OCI-LY3 (cell line): ENCODE measurements around the gene COL27A1.

Experiments used
- H2AFZ ChIP-seq: fragments of 200-600, 300-600 bp; shearing (Covaris generic); 2 replicates; pipeline ENCODE4 v1.6.0; 2014; ENCODE audit warnings: antibody characterized with exemption, low read depth, low read length
- H3K27ac ChIP-seq: fragments of 200-600, 300-600 bp; sonication (generic); 2 replicates; pipeline ENCODE4 v1.5.1; 2014; ENCODE audit warnings: mild to moderate bottlenecking, low read length, moderate library complexity, mixed read lengths
- H3K27me3 ChIP-seq: fragments of 200-600, 300-600 bp; sonication (generic); 2 replicates; pipeline ENCODE4 v1.6.1; 2014; ENCODE audit warnings: low read depth, low read length, mixed read lengths
- H3K36me3 ChIP-seq: fragments of 200-600, 300-600 bp; sonication (generic); replicated peaks from 2 replicates; pipeline ENCODE3; 2014; ENCODE audit warnings: low read depth, low read length, mixed read lengths
- H3K4me1 ChIP-seq: fragments of 300-600, 200-600 bp; sonication (generic); 2 replicates; pipeline ENCODE4 v1.6.1; 2014; ENCODE audit warnings: low read length, mixed read lengths
- H3K4me2 ChIP-seq: fragments of 200-600, 300-600 bp; sonication (generic); 2 replicates; pipeline ENCODE4 v1.6.1; 2014; ENCODE audit warnings: low read length, mixed read lengths
- H3K4me3 ChIP-seq: fragments of 300-600, 200-600 bp; sonication (generic); 2 replicates; pipeline ENCODE4 v1.5.1; 2014; ENCODE audit warnings: antibody characterized with exemption, mild to moderate bottlenecking, low read length, moderate library complexity
- H3K79me2 ChIP-seq: fragments of 300-600, 200-600 bp; shearing (Covaris generic); 2 replicates; pipeline ENCODE4 v1.6.1; 2014; ENCODE audit warnings: mild to moderate bottlenecking, low read length, mixed read lengths
- H3K9ac ChIP-seq: fragments of 300-600, 200-600 bp; shearing (Covaris generic); 2 replicates; pipeline ENCODE4 v1.6.0; 2014; ENCODE audit warnings: mild to moderate bottlenecking, low read length, moderate library complexity
- H3K9me3 ChIP-seq: fragments of 200-600, 300-600 bp; shearing (Covaris generic); 2 replicates; pipeline ENCODE4 v1.6.1; 2014; ENCODE audit warnings: low read length, mixed read lengths; ENCODE audit not compliant: insufficient read depth
- H4K20me1 ChIP-seq: fragments of 200-600, 300-600 bp; sonication (generic); 2 replicates; pipeline ENCODE4 v1.6.1; 2016; ENCODE audit warnings: low read length, mixed read lengths; ENCODE audit not compliant: insufficient read depth
- EZH2phosphoT487 ChIP-seq: fragments of 200-600 bp; shearing (Covaris generic); IDR thresholded peaks from 2 replicates; pipeline ENCODE4 v1.6.1; 2018; ENCODE audit warnings: antibody characterized with exemption, mixed run types, low read depth
- TF ChIP-seq, protein P1 (sequence below): fragments of 200-600, 300-600 bp; sonication (generic); IDR thresholded peaks from 2 replicates; pipeline ENCODE4 v1.5.1; 2014; ENCODE audit warnings: antibody characterized with exemption, low read length, low read depth

COL27A1 gene

DNA sequence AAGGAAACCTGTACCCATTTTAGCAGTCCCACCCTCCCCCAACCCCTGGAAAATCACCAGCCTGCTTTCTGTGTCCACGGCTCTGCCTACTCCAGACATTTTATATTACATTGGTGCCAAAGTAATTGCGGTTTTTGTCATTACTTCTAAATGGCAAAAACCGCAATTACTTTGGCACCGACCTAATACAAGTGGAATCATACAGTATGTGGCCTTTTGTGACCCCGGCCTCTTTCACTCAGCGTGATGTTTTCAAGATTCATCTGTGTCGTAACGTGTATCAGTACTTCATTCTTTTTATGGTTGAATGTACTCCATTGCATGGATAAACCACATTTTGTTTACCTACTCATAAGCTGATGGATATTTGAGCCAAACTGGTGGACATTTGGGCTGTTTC is 157.8 kb downstream of the COL27A1 start:
- H2AFZ ChIP-seq: no peak overlapping the region
- no peaks in the 10 kb centered on the region for H3K36me3 ChIP-seq
- H3K4me2 ChIP-seq: no peak overlapping the region
- no peaks in the 10 kb centered on the region for H3K79me2 ChIP-seq
- no peak overlapping the region for H3K4me3 ChIP-seq
- H3K27me3 ChIP-seq: no peaks in the 10 kb centered on the region
- H3K4me1 ChIP-seq: no peaks in the 10 kb centered on the region; the same call in 1 of the 2 replicates
- TF ChIP-seq, protein P1, sequence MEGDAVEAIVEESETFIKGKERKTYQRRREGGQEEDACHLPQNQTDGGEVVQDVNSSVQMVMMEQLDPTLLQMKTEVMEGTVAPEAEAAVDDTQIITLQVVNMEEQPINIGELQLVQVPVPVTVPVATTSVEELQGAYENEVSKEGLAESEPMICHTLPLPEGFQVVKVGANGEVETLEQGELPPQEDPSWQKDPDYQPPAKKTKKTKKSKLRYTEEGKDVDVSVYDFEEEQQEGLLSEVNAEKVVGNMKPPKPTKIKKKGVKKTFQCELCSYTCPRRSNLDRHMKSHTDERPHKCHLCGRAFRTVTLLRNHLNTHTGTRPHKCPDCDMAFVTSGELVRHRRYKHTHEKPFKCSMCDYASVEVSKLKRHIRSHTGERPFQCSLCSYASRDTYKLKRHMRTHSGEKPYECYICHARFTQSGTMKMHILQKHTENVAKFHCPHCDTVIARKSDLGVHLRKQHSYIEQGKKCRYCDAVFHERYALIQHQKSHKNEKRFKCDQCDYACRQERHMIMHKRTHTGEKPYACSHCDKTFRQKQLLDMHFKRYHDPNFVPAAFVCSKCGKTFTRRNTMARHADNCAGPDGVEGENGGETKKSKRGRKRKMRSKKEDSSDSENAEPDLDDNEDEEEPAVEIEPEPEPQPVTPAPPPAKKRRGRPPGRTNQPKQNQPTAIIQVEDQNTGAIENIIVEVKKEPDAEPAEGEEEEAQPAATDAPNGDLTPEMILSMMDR: no peak
- no peak for TF ChIP-seq EZH2phosphoT487
- no peak overlapping the region for H3K9ac ChIP-seq
- no peak overlapping the region for H3K27ac ChIP-seq
- H3K9me3 ChIP-seq: no peaks in the 10 kb centered on the region
- H4K20me1 ChIP-seq: no peaks in the 10 kb centered on the region

DNA sequence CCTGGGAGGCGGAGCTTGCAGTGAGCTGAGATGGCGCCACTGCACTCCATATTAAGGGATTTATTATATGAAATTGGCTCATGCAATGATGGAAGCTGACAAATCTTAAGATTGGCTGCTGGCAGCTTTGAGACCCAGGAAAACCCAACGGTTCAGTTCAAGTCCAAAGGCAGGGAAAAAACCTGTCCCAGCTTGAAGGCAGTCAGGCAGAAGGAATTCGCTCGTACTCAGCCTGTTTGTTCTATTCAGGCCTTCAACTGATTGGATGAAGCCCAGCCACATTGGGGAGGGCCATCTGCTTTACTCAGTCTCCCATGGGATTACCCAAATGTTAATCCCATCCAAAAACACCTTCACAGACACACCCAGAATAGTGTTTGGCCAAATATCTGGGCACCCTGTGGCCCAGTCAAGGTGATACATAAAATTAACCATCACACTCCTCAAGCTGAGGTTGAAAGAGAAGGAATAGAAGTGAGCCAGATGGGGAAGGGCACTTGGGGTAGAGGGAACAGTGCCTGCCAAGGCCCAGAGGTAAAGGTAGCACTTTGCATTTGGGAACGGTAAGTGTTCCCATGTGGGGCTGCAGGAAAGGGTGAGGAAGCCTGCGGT is 159.0 kb downstream of the COL27A1 start:
- no peaks in the 10 kb centered on the region for H3K79me2 ChIP-seq
- H3K27me3 ChIP-seq: peaks cover 4% of the 10 kb centered on the region; the same call in 1 of the 2 replicates
- H3K27ac ChIP-seq: no peak overlapping the region
- no peak overlapping the region for H3K4me3 ChIP-seq
- no peaks in the 10 kb centered on the region for H3K36me3 ChIP-seq
- no peak overlapping the region for H2AFZ ChIP-seq
- H4K20me1 ChIP-seq: no peaks in the 10 kb centered on the region
- no peak overlapping the region for H3K9ac ChIP-seq
- H3K4me1 ChIP-seq: no peaks in the 10 kb centered on the region; the same call in 1 of the 2 replicates
- H3K4me2 ChIP-seq: no peak overlapping the region
- TF ChIP-seq EZH2phosphoT487: no peak
- TF ChIP-seq, protein P1: no peak
- H3K9me3 ChIP-seq: no peaks in the 10 kb centered on the region

DNA sequence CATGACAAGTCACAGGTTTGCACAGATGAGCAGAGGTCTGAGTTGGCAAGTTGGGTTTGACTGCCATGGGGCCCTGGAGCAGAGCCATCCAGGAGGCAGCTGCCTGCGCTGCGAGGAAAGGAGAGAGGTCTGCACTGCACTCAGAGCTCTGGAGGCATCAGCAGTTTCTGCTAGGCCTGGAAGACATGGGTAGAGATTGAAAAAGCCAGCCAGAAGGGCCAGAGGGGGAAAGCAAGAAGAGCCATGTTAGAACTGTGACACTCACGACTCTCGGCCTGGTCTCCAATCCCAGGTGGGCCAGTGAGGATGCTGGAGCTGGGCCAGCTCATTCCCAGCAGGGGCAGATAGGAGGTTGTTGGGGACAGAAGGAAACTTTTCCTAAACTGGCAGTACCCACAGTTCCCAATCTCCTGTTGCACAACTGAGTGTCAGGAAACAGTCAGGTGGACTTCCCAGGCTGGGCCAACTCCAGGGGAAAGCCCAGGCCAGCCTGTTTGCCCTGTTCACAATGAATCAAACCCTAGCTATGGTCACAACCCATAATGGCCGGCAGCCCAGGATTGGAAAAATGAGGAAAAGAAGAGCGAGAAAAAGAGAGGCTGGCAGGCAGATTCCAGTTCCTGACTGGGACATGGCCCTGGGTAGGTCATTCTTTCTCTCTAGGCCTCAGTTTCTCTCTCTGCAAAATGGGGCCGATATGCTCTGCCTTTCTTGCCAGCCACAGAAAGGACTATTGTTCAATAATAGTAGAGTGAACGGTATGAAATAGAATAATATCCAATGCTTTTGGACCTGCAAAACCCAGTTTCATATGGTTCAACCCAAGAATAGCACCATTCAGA is 159.8 kb downstream of the COL27A1 start:
- Histone ChIP-seq H3K36me3 (no peaks in the 10 kb centered on the region), H3K9ac (no peak overlapping the region), H3K27me3 (peaks cover 5% of the 10 kb centered on the region; the same call in 1 of the 2 replicates), H3K79me2 (no peaks in the 10 kb centered on the region), H3K4me3 (no peak overlapping the region), H3K27ac (no peak overlapping the region), H2AFZ (no peak overlapping the region), H3K4me1 (no peaks in the 10 kb centered on the region; the same call in 1 of the 2 replicates), H3K4me2 (no peak overlapping the region), H3K9me3 (no peaks in the 10 kb centered on the region), H4K20me1 (no peaks in the 10 kb centered on the region)
- no peak for TF ChIP-seq EZH2phosphoT487
- TF ChIP-seq, protein P1: no peak

DNA sequence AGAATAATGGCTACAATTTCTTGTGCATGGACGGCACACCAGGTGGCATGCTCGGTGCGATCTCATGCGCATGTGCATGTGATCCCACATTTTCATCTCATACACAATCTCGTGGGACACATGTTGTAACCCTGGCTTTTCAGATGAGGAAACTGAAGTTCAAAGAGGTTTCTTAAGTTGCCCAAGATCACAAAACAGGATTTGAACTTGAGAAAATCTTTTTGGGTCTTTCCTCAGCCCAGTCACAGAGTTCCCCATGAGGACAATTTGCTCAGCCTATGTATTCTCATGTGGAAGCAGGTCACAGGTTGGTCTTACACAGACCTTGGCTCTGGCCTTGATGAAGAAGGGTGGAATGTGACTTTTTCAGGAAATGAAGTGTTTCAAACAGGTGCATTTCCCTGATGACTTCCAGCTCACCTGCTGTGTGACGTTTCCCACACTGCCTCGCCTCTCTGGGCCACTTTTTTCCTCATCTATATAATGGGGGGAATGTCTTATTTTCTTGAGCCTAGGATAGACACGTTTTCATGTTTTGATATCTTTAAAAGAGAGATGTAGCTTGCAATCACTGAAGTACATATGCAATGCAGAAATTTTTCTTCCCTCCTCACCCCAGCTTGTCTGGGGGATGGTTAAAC is 160.5 kb downstream of the COL27A1 start:
- TF ChIP-seq, protein P1: no peak
- no peak for TF ChIP-seq EZH2phosphoT487

More for the DNA sequence above, 160.5 kb downstream of the COL27A1 start:
- peaks cover 5% of the 10 kb centered on the region; the same call in 1 of the 2 replicates for H3K27me3 ChIP-seq
- no peaks in the 10 kb centered on the region; the same call in 1 of the 2 replicates for H3K4me1 ChIP-seq
- no peak overlapping the region for H3K4me3 ChIP-seq
- H3K9me3 ChIP-seq: no peaks in the 10 kb centered on the region
- H4K20me1 ChIP-seq: no peaks in the 10 kb centered on the region
- H3K79me2 ChIP-seq: no peaks in the 10 kb centered on the region
- H3K4me2 ChIP-seq: no peak overlapping the region
- no peaks in the 10 kb centered on the region for H3K36me3 ChIP-seq
- no peak overlapping the region for H2AFZ ChIP-seq
- H3K9ac ChIP-seq: no peak overlapping the region
- no peak overlapping the region for H3K27ac ChIP-seq
